AG08396 (cell line): ENCODE data around the gene AASS.
A peak's percentile ranks its signal among the peaks of the same experiment; 100 is the strongest.

Experiments used
- DNase-seq: peaks from one replicate; pipeline ENCODE4 v3.0.0; 2012; ENCODE audit warnings: low spot score, mixed read lengths

AASS gene

GRCh38 chr7:122118757-122119156 is 25.3 kb downstream of the AASS start:
- no peak for DNase-seq

GRCh38 chr7:122103064-122103463 is 41.0 kb downstream of the AASS start:
- DNase-seq = no peak

- no peak for DNase-seq
These were observed 44.0 kb downstream of the AASS start for GRCh38 chr7:122100021-122100420.

- no peak for DNase-seq
These were observed 48.4 kb downstream of the AASS start for GRCh38 chr7:122095642-122096041.

- no peak for DNase-seq
These were observed 49.5 kb downstream of the AASS start for GRCh38 chr7:122094549-122094948.

- DNase-seq = peak; percentile 55
These were observed 50.9 kb downstream of the AASS start for GRCh38 chr7:122092964-122093797.

- DNase-seq = no peak
These were observed 61.4 kb downstream of the AASS start for GRCh38 chr7:122082670-122083069.

- no peak for DNase-seq
These were observed 61.9 kb downstream of the AASS start for GRCh38 chr7:122082160-122082559.

GRCh38 chr7:122073635-122074034 is 70.4 kb downstream of the AASS start:
- no peak for DNase-seq

GRCh38 chr7:122072924-122073599 is 71.0 kb downstream of the AASS start:
- no peak for DNase-seq

- no peak for DNase-seq
These were observed 71.8 kb downstream of the AASS start for GRCh38 chr7:122072272-122072671.

GRCh38 chr7:122070834-122071233 is 73.2 kb downstream of the AASS start:
- DNase-seq = no peak

- DNase-seq = no peak
These were observed 74.0 kb downstream of the AASS start for GRCh38 chr7:122070062-122070461.

- no peak for DNase-seq
These were observed 75.0 kb downstream of the AASS start for GRCh38 chr7:122068999-122069398.

- DNase-seq = no peak
These were observed 76.0 kb downstream of the AASS start for GRCh38 chr7:122068046-122068445.

GRCh38 chr7:122067077-122067476 is 77.0 kb downstream of the AASS start:
- DNase-seq = no peak

GRCh38 chr7:122064971-122065370 is 79.1 kb downstream of the AASS start:
- DNase-seq = no peak

GRCh38 chr7:122063146-122063545 is 80.9 kb downstream of the AASS start:
- DNase-seq = no peak

GRCh38 chr7:122059542-122059941 is 84.5 kb downstream of the AASS start:
- DNase-seq = no peak

- no peak for DNase-seq
These were observed 87.1 kb downstream of the AASS start for GRCh38 chr7:122056977-122057376.

- no peak for DNase-seq
These were observed 89.0 kb downstream of the AASS start for GRCh38 chr7:122055073-122055472.

GRCh38 chr7:122054393-122054792 is 89.7 kb downstream of the AASS start:
- no peak for DNase-seq

- DNase-seq = no peak
These were observed 97.6 kb downstream of the AASS start for GRCh38 chr7:122046402-122046801.

GRCh38 chr7:122040147-122040546 is 103.9 kb downstream of the AASS start:
- DNase-seq = no peak
